K562 (cell line): ENCODE data around the gene CEACAM18. TPM values are rescaled to one million over a fixed set of nuclear protein-coding genes. Genes with fewer than 3 reads are reported as not detected.

Source experiments
- ATAC-seq: fragments of 200-7000 bp; cut with Tn5 transposase; 3 replicates; pipeline ENCODE4 v1.9.1; 2020; ENCODE audit warnings: moderate library complexity
- BruUV-seq: library from RNA; stranded (reverse); fragments of 400-500 nt; replicated peaks from 2 replicates; lab custom pipeline; 2021; lab: Mats Ljungman, UMichigan
- CTCF ChIA-PET: fragments of 300-600 bp; formaldehyde crosslinking; extraction: SDS; loops from one replicate; lab custom pipeline; 2021; ENCODE audit warnings: low intra/inter-chr PET ratio; lab: Yijun Ruan, JAX
- POLR2A ChIA-PET: fragments of 300-600, 350-650 bp; sonication (Branson Sonifier 250); formaldehyde crosslinking; extraction: SDS; loops from one replicate; lab custom pipeline; 2021; ENCODE audit warnings: antibody characterized with exemption, inconsistent platforms; lab: Yijun Ruan, JAX
- DNase-seq, 4 experiments: peaks; one replicate each; pipeline versions ENCODE4 v3.0.0 to v3.0.0-alpha.2; 2011 to 2018; ENCODE audit warnings: low spot score in 3 of 4, mixed read lengths in 3 of 4; ENCODE audit errors: extremely low read depth in 1 of 4
- FAIRE-seq: peaks from 2 replicates; lab custom pipeline; 2011; peaks lifted over from hg19 to GRCh38; lab: Jason Lieb, UNC
- H2AFZ ChIP-seq: 2 replicates; pipeline ENCODE4 v1.6.0; 2011; ENCODE audit warnings: low read depth, low read length, control low read depth, inconsistent platforms
- H3K27ac ChIP-seq: fragments of 200-600 bp; 3 replicates; pipeline ENCODE4 v1.8.0; 2011; ENCODE audit warnings: low read depth, mild to moderate bottlenecking, control low read depth, inconsistent platforms, low read length, moderate library complexity, mixed read lengths; ENCODE audit errors: extremely low read depth
- H3K27me3 ChIP-seq, 2 experiments: fragments of 300-600 bp in 1 of 2; 2 replicates in 1 of 2; 3 replicates in 1 of 2; pipeline versions ENCODE4 v1.6.0 to v1.8.0; 2011; ENCODE audit warnings: inconsistent platforms in 2 of 2, low read length in 2 of 2, mild to moderate bottlenecking in 1 of 2, mixed read lengths in 1 of 2, moderate library complexity in 1 of 2; ENCODE audit not compliant: control insufficient read depth in 2 of 2, insufficient read depth in 2 of 2
- H3K36me3 ChIP-seq: fragments of 300-600 bp; 3 replicates; pipeline ENCODE4 v1.8.0; 2011; ENCODE audit warnings: mild to moderate bottlenecking, low read length, inconsistent platforms; ENCODE audit not compliant: control insufficient read depth, insufficient read depth
- H3K4me1 ChIP-seq, 2 experiments: fragments of 200-600 bp in 1 of 2; replicated peaks in 1 of 2; 2 replicates in 1 of 2; 3 replicates in 1 of 2; pipeline versions ENCODE4 v1.5.1 to v1.8.0; 2011; ENCODE audit warnings: inconsistent platforms in 2 of 2, low read length in 2 of 2, mild to moderate bottlenecking in 1 of 2, mixed read lengths in 1 of 2, moderate library complexity in 1 of 2; ENCODE audit not compliant: control insufficient read depth in 2 of 2, insufficient read depth in 2 of 2
- H3K4me2 ChIP-seq: 2 replicates; pipeline ENCODE4 v1.6.1; 2011; ENCODE audit warnings: low read length, control low read depth, inconsistent platforms, mixed read lengths; ENCODE audit not compliant: insufficient read depth
- H3K4me3 ChIP-seq: fragments of 200-600 bp; sonication (generic), shearing (Covaris generic); 2 replicates; pipeline ENCODE4 v1.5.1; 2016; ENCODE audit warnings: control low read depth, inconsistent platforms
- H3K79me2 ChIP-seq: fragments of 200-600 bp; 3 replicates; pipeline ENCODE4 v1.8.0; 2011; ENCODE audit warnings: low read length, inconsistent platforms; ENCODE audit not compliant: control insufficient read depth, insufficient read depth
- H3K9ac ChIP-seq, 2 experiments: 2 replicates each; pipeline versions ENCODE4 v1.6.0 to v1.6.1; 2011; ENCODE audit warnings: low read depth in 2 of 2, low read length in 2 of 2, control low read depth in 1 of 2, inconsistent platforms in 1 of 2, mild to moderate bottlenecking in 1 of 2, mixed read lengths in 1 of 2; ENCODE audit not compliant: insufficient read depth in 1 of 2
- H3K9me1 ChIP-seq: one replicate; pipeline ENCODE4 v1.6.0; 2011; ENCODE audit warnings: inconsistent platforms, mild to moderate bottlenecking, low read length, moderate library complexity; ENCODE audit not compliant: control insufficient read depth, insufficient read depth
- H3K9me3 ChIP-seq: replicated peaks from 2 replicates; pipeline ENCODE4 v1.5.1; 2011; ENCODE audit warnings: low read depth, low read length, inconsistent platforms; ENCODE audit not compliant: control insufficient read depth, insufficient read depth
- H4K20me1 ChIP-seq: replicated peaks from 2 replicates; pipeline ENCODE4 v1.6.1; 2011; ENCODE audit warnings: low read length, inconsistent platforms, mixed read lengths; ENCODE audit not compliant: control insufficient read depth, insufficient read depth
- E2F8 ChIP-seq: fragments of 450-650 bp; IDR thresholded peaks from 2 replicates; pipeline ENCODE4 v1.7.1; 2018; ENCODE audit warnings: mild to moderate bottlenecking, low read depth; ENCODE audit not compliant: partially characterized antibody
- EP300 ChIP-seq: IDR thresholded peaks from 2 replicates; pipeline ENCODE4 v1.6.1; 2012; ENCODE audit warnings: low read length, improper control_type of control experiment
- ESRRA ChIP-seq: fragments of 450-650 bp; IDR thresholded peaks from 2 replicates; pipeline ENCODE4 v1.6.1; 2014; ENCODE audit warnings: low read depth, mild to moderate bottlenecking, moderate library complexity, borderline replicate concordance
- MBD2 ChIP-seq: sonication (generic); IDR thresholded peaks from 2 replicates; pipeline ENCODE4 v1.6.1; 2016; ENCODE audit warnings: low read depth, borderline replicate concordance
- MTA1 ChIP-seq: fragments of 450-650 bp; IDR thresholded peaks from 2 replicates; pipeline ENCODE4 v1.6.1; 2017; ENCODE audit warnings: borderline replicate concordance
- NFRKB ChIP-seq: fragments of 450-650 bp; IDR thresholded peaks from 2 replicates; pipeline ENCODE4 v1.6.1; 2016; ENCODE audit warnings: low read depth
- PTRF ChIP-seq: fragments of 450-650 bp; IDR thresholded peaks from 2 replicates; pipeline ENCODE4 v1.6.1; 2016; ENCODE audit warnings: mild to moderate bottlenecking, missing genetic modification characterization, missing compliant biosample characterization
- SAFB ChIP-seq: fragments of 200-400 bp; formaldehyde crosslinking; IDR thresholded peaks from 2 replicates; pipeline ENCODE4 v1.6.1; 2017; ENCODE audit warnings: low read depth, low read length, borderline replicate concordance
- TAF15 ChIP-seq: fragments of 200-400 bp; formaldehyde crosslinking; IDR thresholded peaks from 2 replicates; pipeline ENCODE4 v1.6.1; 2017; ENCODE audit warnings: mild to moderate bottlenecking, low read depth, low read length, moderate library complexity
- ZNF354B ChIP-seq: fragments of 250-450 bp; sonication (Bioruptor Pico); IDR thresholded peaks from 2 replicates; pipeline ENCODE4 v1.4.0; 2020
- ZNF445 ChIP-seq: fragments of 250-450 bp; sonication (Bioruptor Pico); IDR thresholded peaks from 2 replicates; pipeline ENCODE4 v1.4.0; 2020; ENCODE audit warnings: low read depth, mild to moderate bottlenecking, moderate library complexity
- WGBS: fragments of 100-300 bp; shearing (Covaris generic); methylation state at CpG from one replicate; pipeline ENCODE4 v1.1.6; 2016; ENCODE audit warnings: low coverage, mixed read lengths; ENCODE audit not compliant: insufficient coverage; ENCODE audit errors: missing lambda C conversion rate; 5-methylcytosine and 5-hydroxymethylcytosine counted together
- in situ Hi-C: fragments of 300-500 bp; cut with MboI; formaldehyde crosslinking; loops from 4 replicates; pipeline ENCODE4 v1.15.0; 2018; ENCODE audit warnings: inconsistent platforms, mixed read lengths
- intact Hi-C: fragments of 100-400 bp; cut with micrococcal nuclease; formaldehyde crosslinking; loops from 2 replicates; pipeline ENCODE4 v1.14.2; 2022
- polyA plus RNA-seq, 8 experiments: library from polyadenylated mRNA; depleted of rRNA in 4 of 8; stranded (reverse) in 5 of 8; unstranded in 3 of 8; fragments of >200 nt; fragmentation: Nextera tagmentation in 2 of 8; fragmentation: Illumina TruSeq in 1 of 8; extraction: Ambion mirVana in 2 of 8; extraction: Trizol in 1 of 8; gene quantifications; 2 replicates each; pipeline versions ENCODE4 v1.2.1 to v1.2.3, GENCODE V29; 2011 to 2014; ENCODE audit warnings: inconsistent platforms in 1 of 8, missing spikeins in 1 of 8
- total RNA-seq, 7 experiments: library from RNA; depleted of rRNA in 6 of 7; stranded (reverse); fragments of >200 nt in 6 of 7; fragmentation: Illumina TruSeq in 2 of 7; extraction: Trizol in 2 of 7; gene quantifications; 2 replicates each; pipeline versions ENCODE4 v1.2.1 to v1.2.3, GENCODE V29; 2011 to 2021; ENCODE audit warnings: low replicate concordance in 1 of 7
- TF ChIP-seq, protein P1 (sequence below), 2 experiments: fragments of 150-350 bp in 1 of 2; IDR thresholded peaks; 2 replicates each; pipeline ENCODE4 v1.6.1; 2012 to 2016; ENCODE audit warnings: low read depth in 2 of 2, low read length in 2 of 2, mild to moderate bottlenecking in 1 of 2, moderate library complexity in 1 of 2
- TF ChIP-seq, protein P2 (sequence below): fragments of 450-650 bp; IDR thresholded peaks from 2 replicates; pipeline ENCODE4 v1.6.1; 2016; ENCODE audit warnings: mild to moderate bottlenecking

The CEACAM18 gene
- total and polyA plus RNA-seq, 9 of the 15 experiments (the other 6 are each of a cell fraction or from before 2014, with no cell fraction given) = 0.08 to 0.24 (median 0.15) TPM; not detected in 3

DNA sequence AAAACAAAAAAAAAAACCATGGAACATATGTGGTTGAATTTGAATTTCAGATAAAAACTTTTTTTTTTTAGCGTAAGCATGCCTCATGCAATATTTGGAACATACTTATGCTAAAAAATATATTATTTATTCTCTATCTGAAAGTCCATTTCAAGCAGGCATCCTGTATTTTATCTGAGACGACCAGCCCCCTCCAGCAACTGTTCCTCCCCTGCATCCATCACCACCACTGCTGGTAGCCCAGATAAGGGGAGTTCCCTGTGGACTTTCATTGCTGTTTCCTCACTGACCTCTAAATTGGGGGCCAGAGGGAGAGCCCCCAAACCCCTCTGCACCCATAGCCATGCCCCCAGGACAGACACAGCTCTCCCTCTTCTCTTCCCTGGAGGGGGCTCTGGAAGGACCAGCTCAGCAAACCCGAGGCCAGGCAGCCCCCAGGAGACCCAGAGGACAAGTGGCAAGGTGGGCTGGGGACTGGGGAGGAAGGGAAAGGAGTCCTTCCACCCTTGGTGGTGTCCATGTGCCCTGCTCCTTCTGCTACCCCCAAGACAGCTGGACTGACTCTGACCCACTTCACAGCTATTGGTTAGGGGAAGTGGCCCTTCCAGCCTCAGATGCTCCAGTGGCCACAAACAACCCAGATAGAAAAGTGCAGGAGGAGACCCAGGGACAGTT is 29.9 kb downstream of the CEACAM18 start:
- WGBS = 0% methylated on average over 3 of the region's 3 CpGs
- H3K9me1 ChIP-seq = no peaks in the 10 kb centered on the region
- H3K9me3 ChIP-seq = no peaks in the 10 kb centered on the region; the same call in 1 of the 2 replicates
- CTCF ChIA-PET = no interaction called here
- DNase-seq (peak; percentile 89 to 96 (median 92)), FAIRE-seq (peak; percentile 83), ATAC-seq (peak; percentile 74)
- H4K20me1 ChIP-seq = no peaks in the 10 kb centered on the region
- in situ Hi-C loops (no loop called here), intact Hi-C loops (loop anchor here (2.0 kb wide), 2 partner anchors 39 to 65 kb away; no protein-coding TSS in a partner anchor)
- H3K27me3 ChIP-seq = no peaks in the 10 kb centered on the region
- POLR2A ChIA-PET = interaction anchor here (0.7 to 1.9 kb wide), 5 partner anchors 20 to 98 kb away, joined by 3 to 12 read pairs (median 3); partner anchors contain the start of gene CEACAM18
- H3K79me2 ChIP-seq = peaks cover 12% of the 10 kb centered on the region
- no TSS peak for BruUV-seq
- no peaks in the 10 kb centered on the region for H3K36me3 ChIP-seq
- peak overlapping the region; percentile 98 for H3K27ac ChIP-seq
- H3K4me3 ChIP-seq = peak overlapping the region; percentile 24
- H3K4me1 ChIP-seq = peaks cover 35 to 58% of the 10 kb centered on the region in 2 experiments
- peak overlapping the region; percentile 86 for H3K4me2 ChIP-seq
- peak overlapping the region; percentile 82 for H2AFZ ChIP-seq
- H3K9ac ChIP-seq = peak overlapping the region; percentile 80 to 82
- no peak for TF ChIP-seq ZNF445 (CRISPR knock-in tag)
- peak; percentile 87 for TF ChIP-seq MBD2
- peak; percentile 69; the same call in 1 of the 2 replicates for TF ChIP-seq MTA1
- TF ChIP-seq, protein P1, sequence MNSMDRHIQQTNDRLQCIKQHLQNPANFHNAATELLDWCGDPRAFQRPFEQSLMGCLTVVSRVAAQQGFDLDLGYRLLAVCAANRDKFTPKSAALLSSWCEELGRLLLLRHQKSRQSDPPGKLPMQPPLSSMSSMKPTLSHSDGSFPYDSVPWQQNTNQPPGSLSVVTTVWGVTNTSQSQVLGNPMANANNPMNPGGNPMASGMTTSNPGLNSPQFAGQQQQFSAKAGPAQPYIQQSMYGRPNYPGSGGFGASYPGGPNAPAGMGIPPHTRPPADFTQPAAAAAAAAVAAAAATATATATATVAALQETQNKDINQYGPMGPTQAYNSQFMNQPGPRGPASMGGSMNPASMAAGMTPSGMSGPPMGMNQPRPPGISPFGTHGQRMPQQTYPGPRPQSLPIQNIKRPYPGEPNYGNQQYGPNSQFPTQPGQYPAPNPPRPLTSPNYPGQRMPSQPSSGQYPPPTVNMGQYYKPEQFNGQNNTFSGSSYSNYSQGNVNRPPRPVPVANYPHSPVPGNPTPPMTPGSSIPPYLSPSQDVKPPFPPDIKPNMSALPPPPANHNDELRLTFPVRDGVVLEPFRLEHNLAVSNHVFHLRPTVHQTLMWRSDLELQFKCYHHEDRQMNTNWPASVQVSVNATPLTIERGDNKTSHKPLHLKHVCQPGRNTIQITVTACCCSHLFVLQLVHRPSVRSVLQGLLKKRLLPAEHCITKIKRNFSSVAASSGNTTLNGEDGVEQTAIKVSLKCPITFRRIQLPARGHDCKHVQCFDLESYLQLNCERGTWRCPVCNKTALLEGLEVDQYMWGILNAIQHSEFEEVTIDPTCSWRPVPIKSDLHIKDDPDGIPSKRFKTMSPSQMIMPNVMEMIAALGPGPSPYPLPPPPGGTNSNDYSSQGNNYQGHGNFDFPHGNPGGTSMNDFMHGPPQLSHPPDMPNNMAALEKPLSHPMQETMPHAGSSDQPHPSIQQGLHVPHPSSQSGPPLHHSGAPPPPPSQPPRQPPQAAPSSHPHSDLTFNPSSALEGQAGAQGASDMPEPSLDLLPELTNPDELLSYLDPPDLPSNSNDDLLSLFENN (IDR thresholded peaks at IDR 0.05; ENCODE audit: low read depth in 2 of 2, low read length in 2 of 2) = peak in 1 of 2 experiments; percentile 98; a peak in 2 of 4 replicates
- TF ChIP-seq ZNF354B (CRISPR knock-in tag) = no peak
- TF ChIP-seq, protein P2, sequence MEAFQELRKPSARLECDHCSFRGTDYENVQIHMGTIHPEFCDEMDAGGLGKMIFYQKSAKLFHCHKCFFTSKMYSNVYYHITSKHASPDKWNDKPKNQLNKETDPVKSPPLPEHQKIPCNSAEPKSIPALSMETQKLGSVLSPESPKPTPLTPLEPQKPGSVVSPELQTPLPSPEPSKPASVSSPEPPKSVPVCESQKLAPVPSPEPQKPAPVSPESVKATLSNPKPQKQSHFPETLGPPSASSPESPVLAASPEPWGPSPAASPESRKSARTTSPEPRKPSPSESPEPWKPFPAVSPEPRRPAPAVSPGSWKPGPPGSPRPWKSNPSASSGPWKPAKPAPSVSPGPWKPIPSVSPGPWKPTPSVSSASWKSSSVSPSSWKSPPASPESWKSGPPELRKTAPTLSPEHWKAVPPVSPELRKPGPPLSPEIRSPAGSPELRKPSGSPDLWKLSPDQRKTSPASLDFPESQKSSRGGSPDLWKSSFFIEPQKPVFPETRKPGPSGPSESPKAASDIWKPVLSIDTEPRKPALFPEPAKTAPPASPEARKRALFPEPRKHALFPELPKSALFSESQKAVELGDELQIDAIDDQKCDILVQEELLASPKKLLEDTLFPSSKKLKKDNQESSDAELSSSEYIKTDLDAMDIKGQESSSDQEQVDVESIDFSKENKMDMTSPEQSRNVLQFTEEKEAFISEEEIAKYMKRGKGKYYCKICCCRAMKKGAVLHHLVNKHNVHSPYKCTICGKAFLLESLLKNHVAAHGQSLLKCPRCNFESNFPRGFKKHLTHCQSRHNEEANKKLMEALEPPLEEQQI = peak; percentile 81
- no peak for TF ChIP-seq SAFB
- TF ChIP-seq TAF15 = no peak
- peak; percentile 67; the same call in 1 of the 2 replicates for TF ChIP-seq ESRRA
- peak; percentile 25 for TF ChIP-seq E2F8
- peak; percentile 99 for TF ChIP-seq EP300
- peak; percentile 61; the same call in 1 of the 2 replicates for TF ChIP-seq NFRKB
- no peak for TF ChIP-seq PTRF (tag)
